GM12878 (cell line): ENCODE measurements around the gene CFAP97.

Experiments
- EP300 ChIP-seq, 2 experiments: fragments of 150-350 bp in 1 of 2; IDR thresholded peaks; 2 replicates each; pipeline ENCODE4 v1.6.1; 2011 to 2012; ENCODE audit warnings: low read depth in 2 of 2, low read length in 2 of 2, borderline replicate concordance in 1 of 2, improper control_type of control experiment in 1 of 2, inconsistent platforms in 1 of 2; ENCODE audit not compliant: control insufficient read depth in 1 of 2
- GABPA ChIP-seq: IDR thresholded peaks from 2 replicates; pipeline ENCODE4 v1.6.1; 2014; ENCODE audit warnings: antibody characterized with exemption, low read depth, mild to moderate bottlenecking, inconsistent platforms
- RAD21 ChIP-seq: IDR thresholded peaks from 2 replicates; pipeline ENCODE4 v1.6.1; 2011; ENCODE audit warnings: mild to moderate bottlenecking, low read depth, low read length, moderate library complexity; ENCODE audit not compliant: insufficient read depth
- TF ChIP-seq, protein P1 (sequence below): fragments of 450-650 bp; conservative IDR thresholded peaks from 2 replicates; pipeline ENCODE4 v1.6.1; 2017; ENCODE audit warnings: mild to moderate bottlenecking, moderate library complexity

- TF ChIP-seq EP300 (IDR thresholded peaks at IDR 0.05; ENCODE audit: borderline replicate concordance in 1 of 2, control insufficient read depth in 1 of 2, low read depth in 2 of 2, low read length in 2 of 2) (no peak), RAD21 (no peak), GABPA (no peak)
- TF ChIP-seq, protein P1, sequence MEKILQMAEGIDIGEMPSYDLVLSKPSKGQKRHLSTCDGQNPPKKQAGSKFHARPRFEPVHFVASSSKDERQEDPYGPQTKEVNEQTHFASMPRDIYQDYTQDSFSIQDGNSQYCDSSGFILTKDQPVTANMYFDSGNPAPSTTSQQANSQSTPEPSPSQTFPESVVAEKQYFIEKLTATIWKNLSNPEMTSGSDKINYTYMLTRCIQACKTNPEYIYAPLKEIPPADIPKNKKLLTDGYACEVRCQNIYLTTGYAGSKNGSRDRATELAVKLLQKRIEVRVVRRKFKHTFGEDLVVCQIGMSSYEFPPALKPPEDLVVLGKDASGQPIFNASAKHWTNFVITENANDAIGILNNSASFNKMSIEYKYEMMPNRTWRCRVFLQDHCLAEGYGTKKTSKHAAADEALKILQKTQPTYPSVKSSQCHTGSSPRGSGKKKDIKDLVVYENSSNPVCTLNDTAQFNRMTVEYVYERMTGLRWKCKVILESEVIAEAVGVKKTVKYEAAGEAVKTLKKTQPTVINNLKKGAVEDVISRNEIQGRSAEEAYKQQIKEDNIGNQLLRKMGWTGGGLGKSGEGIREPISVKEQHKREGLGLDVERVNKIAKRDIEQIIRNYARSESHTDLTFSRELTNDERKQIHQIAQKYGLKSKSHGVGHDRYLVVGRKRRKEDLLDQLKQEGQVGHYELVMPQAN, result no peak
Observed at GRCh38 chr4:185139736-185140135, 64.1 kb downstream of the CFAP97 start.
